ENCODE measurements around the gene CCDC167. TPM values are rescaled to one million over a fixed set of nuclear protein-coding genes. Genes with fewer than 3 reads are reported as not detected.

Gene CCDC167
- total RNA-seq, 1 experiment from 2014 or later = 32.3 TPM

DNA sequence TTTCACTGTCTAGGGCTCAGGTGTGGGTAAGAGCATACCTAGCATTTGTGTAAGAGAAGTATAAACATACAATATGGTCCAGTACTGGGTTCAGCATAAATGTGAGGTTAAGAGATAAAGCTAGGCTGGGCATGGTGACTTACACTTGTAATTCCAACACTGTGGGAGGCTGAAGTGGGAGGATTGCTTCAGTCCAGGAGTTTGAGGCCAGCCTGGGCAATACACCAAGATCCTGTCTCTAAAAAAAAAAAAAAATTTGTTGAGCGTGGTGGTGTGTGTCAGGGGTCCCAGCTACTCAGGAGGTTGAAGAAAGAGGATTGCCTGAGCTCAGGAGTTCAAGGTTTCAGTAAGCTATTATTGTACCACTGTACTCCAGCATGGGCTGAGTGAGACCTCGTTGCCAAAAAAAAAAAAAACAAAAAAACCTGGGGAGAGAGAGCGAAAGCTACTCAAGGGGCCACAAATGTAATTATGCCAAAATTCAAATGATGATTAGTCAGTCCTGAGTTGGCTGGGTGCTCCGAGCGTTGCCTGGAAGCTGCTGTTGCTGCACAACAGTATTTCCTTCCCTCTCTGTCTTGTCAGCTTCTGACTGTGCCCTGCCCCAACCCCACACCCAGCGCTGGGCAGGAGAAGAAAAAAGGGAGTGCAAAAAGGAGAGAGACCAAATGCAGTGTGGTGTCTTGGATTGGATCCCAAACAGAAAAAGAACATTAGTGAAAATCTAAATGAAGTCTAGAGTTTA, 42.7 kb downstream of the CCDC167 start:
- CTCF ChIA-PET = interaction anchor here (0.5 kb wide), 1 partner anchor 68 kb away, joined by 3 read pairs; no protein-coding TSS in a partner anchor
- H3K27me3 Mint-ChIP-seq (ENCODE audit: insufficient read depth, unreplicated experiment) = no peaks in the 10 kb centered on the region
- no TSS peak for BruUV-seq (replicated peaks)
- no peaks in the 10 kb centered on the region for H3K4me1 Mint-ChIP-seq (ENCODE audit: low read depth, unreplicated experiment)
- POLR2A ChIA-PET = no interaction called here
- no peaks in the 10 kb centered on the region for H3K4me1 ChIP-seq
- no peak for DNase-seq
- no peaks in the 10 kb centered on the region for H3K9me3 Mint-ChIP-seq (ENCODE audit: unreplicated experiment)
- H3K36me3 ChIP-seq (ENCODE audit: control insufficient read depth, insufficient read depth, low read length) = no peaks in the 10 kb centered on the region
- no peak overlapping the region for H3K4me3 Mint-ChIP-seq (ENCODE audit: unreplicated experiment)
- H3K4me3 ChIP-seq (ENCODE audit: low read depth, low read length) = no peak overlapping the region
- intact Hi-C loops (cut with micrococcal nuclease; ENCODE audit: unreplicated experiment) = no loop called here
- TF ChIP-seq, protein P1, sequence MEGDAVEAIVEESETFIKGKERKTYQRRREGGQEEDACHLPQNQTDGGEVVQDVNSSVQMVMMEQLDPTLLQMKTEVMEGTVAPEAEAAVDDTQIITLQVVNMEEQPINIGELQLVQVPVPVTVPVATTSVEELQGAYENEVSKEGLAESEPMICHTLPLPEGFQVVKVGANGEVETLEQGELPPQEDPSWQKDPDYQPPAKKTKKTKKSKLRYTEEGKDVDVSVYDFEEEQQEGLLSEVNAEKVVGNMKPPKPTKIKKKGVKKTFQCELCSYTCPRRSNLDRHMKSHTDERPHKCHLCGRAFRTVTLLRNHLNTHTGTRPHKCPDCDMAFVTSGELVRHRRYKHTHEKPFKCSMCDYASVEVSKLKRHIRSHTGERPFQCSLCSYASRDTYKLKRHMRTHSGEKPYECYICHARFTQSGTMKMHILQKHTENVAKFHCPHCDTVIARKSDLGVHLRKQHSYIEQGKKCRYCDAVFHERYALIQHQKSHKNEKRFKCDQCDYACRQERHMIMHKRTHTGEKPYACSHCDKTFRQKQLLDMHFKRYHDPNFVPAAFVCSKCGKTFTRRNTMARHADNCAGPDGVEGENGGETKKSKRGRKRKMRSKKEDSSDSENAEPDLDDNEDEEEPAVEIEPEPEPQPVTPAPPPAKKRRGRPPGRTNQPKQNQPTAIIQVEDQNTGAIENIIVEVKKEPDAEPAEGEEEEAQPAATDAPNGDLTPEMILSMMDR (IDR thresholded peaks at IDR 0.05; ENCODE audit: insufficient read depth in 1 of 2, low read depth in 1 of 2, low read length in 1 of 2, severe bottlenecking in 1 of 2, unreplicated experiment in 1 of 2) = no peak
- no peaks in the 10 kb centered on the region for H3K27me3 ChIP-seq (replicated peaks; ENCODE audit: control insufficient read depth, insufficient read depth, low read length)
- no peaks in the 10 kb centered on the region for H3K9me3 ChIP-seq
- no peak overlapping the region for H3K27ac Mint-ChIP-seq (ENCODE audit: unreplicated experiment)
- H3K36me3 Mint-ChIP-seq (ENCODE audit: insufficient read depth, unreplicated experiment) = peaks cover 20% of the 10 kb centered on the region

DNA sequence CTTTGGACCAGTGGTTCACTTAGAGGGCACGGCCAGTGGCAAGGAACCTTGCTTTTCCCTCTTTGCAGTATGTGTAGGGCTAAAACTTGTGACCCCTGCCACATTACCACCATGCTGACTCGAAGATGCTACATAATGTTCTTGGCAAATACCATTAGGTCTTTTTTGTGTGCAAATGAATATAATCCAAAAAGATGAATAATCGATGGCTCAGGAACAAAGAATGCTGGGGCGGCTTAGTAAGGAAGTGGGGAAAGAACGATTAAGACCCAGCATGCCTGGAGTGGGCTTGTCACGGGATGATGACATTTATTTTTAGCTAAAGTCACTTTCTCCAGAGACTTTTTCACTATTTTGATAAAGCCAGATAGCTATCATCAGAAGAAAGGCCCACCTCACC, 43.6 kb downstream of the CCDC167 start:
- Mint-ChIP-seq H3K27me3 (ENCODE audit: insufficient read depth, unreplicated experiment) (no peaks in the 10 kb centered on the region), H3K4me3 (ENCODE audit: unreplicated experiment) (no peak overlapping the region), H3K27ac (ENCODE audit: unreplicated experiment) (no peak overlapping the region), H3K36me3 (ENCODE audit: insufficient read depth, unreplicated experiment) (peaks cover 26% of the 10 kb centered on the region), H3K4me1 (ENCODE audit: low read depth, unreplicated experiment) (no peaks in the 10 kb centered on the region), H3K9me3 (ENCODE audit: unreplicated experiment) (no peaks in the 10 kb centered on the region)
- DNase-seq = no peak
- H3K27me3 ChIP-seq (replicated peaks; ENCODE audit: control insufficient read depth, insufficient read depth, low read length) = no peaks in the 10 kb centered on the region
- TF ChIP-seq, protein P1 (IDR thresholded peaks at IDR 0.05; ENCODE audit: insufficient read depth in 1 of 2, low read depth in 1 of 2, low read length in 1 of 2, severe bottlenecking in 1 of 2, unreplicated experiment in 1 of 2) = no peak
- no TSS peak for BruUV-seq (replicated peaks)
- no peak overlapping the region for H3K4me3 ChIP-seq (ENCODE audit: low read depth, low read length)
- no peaks in the 10 kb centered on the region for H3K4me1 ChIP-seq
- ChIA-PET POLR2A (no interaction called here), CTCF (no interaction called here)
- H3K9me3 ChIP-seq = no peaks in the 10 kb centered on the region
- intact Hi-C loops (cut with micrococcal nuclease; ENCODE audit: unreplicated experiment) = no loop called here
- H3K36me3 ChIP-seq (ENCODE audit: control insufficient read depth, insufficient read depth, low read length) = no peaks in the 10 kb centered on the region; the same call in 1 of the 2 replicates

DNA sequence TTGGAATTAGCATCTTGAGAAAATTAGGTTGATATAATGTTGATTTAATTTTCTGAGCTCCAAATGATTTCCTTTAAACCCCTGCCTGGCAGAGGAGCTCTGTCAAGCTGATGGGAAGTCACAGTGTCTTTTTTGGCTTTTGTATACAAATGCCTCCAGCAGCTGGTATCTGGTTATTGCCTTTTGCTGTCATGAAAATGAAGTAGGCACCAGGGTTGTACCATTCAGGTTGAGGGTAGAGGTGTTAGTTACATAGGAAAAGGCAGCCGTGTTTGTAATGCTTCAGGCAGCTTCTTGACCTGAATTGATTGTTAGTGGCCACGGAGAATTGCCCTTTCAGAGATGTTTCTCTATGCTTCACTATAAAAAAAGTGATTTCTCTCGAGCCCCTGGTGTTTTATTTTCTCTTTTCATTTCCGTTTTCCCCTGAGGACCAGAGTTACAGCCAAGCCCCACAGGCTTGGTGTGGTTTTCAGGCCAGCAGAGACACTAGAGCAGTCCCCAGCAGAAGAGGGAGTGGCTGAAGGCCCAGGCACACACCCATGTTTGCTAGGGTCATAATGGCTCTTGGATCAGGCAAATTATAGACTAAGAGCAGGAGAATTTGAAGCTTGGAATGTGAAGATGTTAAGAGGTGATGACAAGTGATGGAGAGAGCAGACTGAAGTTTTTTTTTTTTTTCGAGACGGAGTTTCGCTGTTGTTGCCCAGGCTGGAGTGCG, 45.1 kb downstream of the CCDC167 start:
- H3K4me1 Mint-ChIP-seq (ENCODE audit: low read depth, unreplicated experiment) = no peaks in the 10 kb centered on the region
- CTCF ChIA-PET = no interaction called here
- intact Hi-C loops (cut with micrococcal nuclease; ENCODE audit: unreplicated experiment) = no loop called here
- no peak for DNase-seq
- TF ChIP-seq, protein P1 (IDR thresholded peaks at IDR 0.05; ENCODE audit: insufficient read depth in 1 of 2, low read depth in 1 of 2, low read length in 1 of 2, severe bottlenecking in 1 of 2, unreplicated experiment in 1 of 2) = no peak
- no peaks in the 10 kb centered on the region for H3K27me3 Mint-ChIP-seq (ENCODE audit: insufficient read depth, unreplicated experiment)
- Histone ChIP-seq H3K36me3 (ENCODE audit: control insufficient read depth, insufficient read depth, low read length) (no peaks in the 10 kb centered on the region; the same call in none of the 2 replicates), H3K9me3 (no peaks in the 10 kb centered on the region), H3K27me3 (replicated peaks; ENCODE audit: control insufficient read depth, insufficient read depth, low read length) (no peaks in the 10 kb centered on the region), H3K4me1 (no peaks in the 10 kb centered on the region), H3K4me3 (ENCODE audit: low read depth, low read length) (no peak overlapping the region)
- H3K36me3 Mint-ChIP-seq (ENCODE audit: insufficient read depth, unreplicated experiment) = peaks cover 26% of the 10 kb centered on the region
- BruUV-seq (replicated peaks) = no TSS peak
- POLR2A ChIA-PET = no interaction called here
- H3K27ac Mint-ChIP-seq (ENCODE audit: unreplicated experiment) = no peak overlapping the region
- H3K9me3 Mint-ChIP-seq (ENCODE audit: unreplicated experiment) = no peaks in the 10 kb centered on the region
- H3K4me3 Mint-ChIP-seq (ENCODE audit: unreplicated experiment) = no peak overlapping the region

All from Caco-2 (cell line).